ENCODE results near the gene VIPR2.

DNA sequence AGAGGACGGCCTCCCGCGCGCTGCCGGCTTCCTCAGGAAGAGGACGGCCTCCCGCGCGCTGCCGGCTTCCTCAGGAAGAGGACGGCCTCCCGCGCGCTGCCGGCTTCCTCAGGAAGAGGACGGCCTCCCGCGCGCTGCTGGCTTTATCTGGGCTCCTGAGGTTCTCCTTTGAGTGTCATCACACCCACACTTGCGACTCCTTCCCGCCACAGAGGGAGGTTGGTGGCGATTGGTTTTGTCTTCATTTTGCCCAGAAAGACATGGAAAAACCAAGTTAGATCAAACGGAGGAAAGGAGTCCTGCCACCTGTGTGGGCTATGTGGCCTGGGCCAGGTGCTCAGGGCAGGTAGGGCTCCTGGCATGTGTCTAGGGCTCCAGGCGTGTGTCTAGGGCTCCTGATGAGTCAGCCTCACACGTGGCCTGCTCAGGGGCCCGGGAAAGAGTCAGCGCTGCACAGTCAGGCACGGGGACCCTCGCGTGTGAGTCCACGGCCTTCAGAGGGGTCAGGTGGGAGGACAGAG, 138.0 kb downstream of the VIPR2 start:
- TF ChIP-seq, protein P1, sequence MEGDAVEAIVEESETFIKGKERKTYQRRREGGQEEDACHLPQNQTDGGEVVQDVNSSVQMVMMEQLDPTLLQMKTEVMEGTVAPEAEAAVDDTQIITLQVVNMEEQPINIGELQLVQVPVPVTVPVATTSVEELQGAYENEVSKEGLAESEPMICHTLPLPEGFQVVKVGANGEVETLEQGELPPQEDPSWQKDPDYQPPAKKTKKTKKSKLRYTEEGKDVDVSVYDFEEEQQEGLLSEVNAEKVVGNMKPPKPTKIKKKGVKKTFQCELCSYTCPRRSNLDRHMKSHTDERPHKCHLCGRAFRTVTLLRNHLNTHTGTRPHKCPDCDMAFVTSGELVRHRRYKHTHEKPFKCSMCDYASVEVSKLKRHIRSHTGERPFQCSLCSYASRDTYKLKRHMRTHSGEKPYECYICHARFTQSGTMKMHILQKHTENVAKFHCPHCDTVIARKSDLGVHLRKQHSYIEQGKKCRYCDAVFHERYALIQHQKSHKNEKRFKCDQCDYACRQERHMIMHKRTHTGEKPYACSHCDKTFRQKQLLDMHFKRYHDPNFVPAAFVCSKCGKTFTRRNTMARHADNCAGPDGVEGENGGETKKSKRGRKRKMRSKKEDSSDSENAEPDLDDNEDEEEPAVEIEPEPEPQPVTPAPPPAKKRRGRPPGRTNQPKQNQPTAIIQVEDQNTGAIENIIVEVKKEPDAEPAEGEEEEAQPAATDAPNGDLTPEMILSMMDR (IDR thresholded peaks at IDR 0.05) = no peak
- no peak for TF ChIP-seq POLR2A (IDR thresholded peaks at IDR 0.05)
